Astrocyte (in vitro differentiated cells and primary cell): Measurements from ENCODE around the gene MARS2.

Source experiments
- CTCF ChIP-seq: IDR thresholded peaks from 2 replicates; pipeline ENCODE4 v1.5.1; 2011; ENCODE audit warnings: low read depth, mild to moderate bottlenecking, inconsistent platforms, low read length, moderate library complexity; ENCODE audit not compliant: insufficient read depth
- EZH2 ChIP-seq: IDR thresholded peaks from 2 replicates; pipeline ENCODE4 v1.6.1; 2012; ENCODE audit warnings: mild to moderate bottlenecking, low read length, inconsistent platforms; ENCODE audit not compliant: insufficient read depth

- TF ChIP-seq CTCF (no peak), EZH2 (no peak)
Measured at GRCh38 chr2:197727011-197727410, 21.8 kb downstream of the MARS2 start.
